ENCODE results near the gene PLA2G1B.

DNA sequence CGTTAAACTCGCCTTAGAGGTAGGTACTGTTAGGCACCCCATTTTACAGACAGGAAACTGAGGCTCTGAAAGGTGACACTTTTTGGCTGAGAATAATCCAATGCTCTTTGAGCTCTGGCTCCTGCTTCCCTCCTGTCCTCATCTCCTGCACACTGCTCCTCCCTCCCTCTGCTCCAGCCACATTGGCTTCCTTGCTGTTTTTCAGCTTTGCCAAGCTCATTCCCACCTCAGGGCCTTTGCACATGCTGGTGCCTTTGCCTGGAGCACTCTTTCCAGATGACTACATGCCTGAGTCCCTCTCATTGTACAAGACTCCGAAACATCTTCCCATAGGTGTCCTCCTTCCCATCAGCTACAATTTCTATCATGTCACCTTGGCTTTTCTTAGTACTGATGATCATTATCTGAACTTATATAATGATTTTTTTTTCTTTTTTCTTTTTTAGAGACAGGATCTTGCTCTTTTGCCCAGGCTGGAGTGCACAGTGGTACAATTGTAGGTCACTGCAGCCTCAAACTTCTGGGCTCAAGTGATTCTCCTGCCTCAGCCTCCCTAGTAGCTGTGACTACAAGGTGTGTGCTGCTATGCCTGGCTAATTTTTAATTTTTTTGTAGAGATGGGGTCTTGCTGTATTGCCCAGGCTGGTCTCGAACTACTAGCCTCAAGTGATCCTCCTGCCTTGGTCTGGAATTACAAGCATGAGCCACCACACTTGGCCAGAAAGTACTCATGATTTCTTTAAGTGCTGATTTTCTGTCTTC, 26.2 kb upstream of the PLA2G1B start:
- TF ChIP-seq POLR2A (IDR thresholded peaks at IDR 0.05) (no peak), CTCF (IDR thresholded peaks at IDR 0.05) (no peak)

Measured in lower leg skin (tissue), 3 donors.